ENCODE measurements around the gene ZBED2. TPM values are rescaled to one million over a fixed set of nuclear protein-coding genes. Genes with fewer than 3 reads are reported as not detected.

The ZBED2 gene
- total RNA-seq, 1 experiment from 2014 or later: 54.7 TPM

GRCh38 chr3:111603679-111604078, 8.5 kb upstream of the ZBED2 start:
- BruUV-seq (replicated peaks): no TSS peak
- H3K4me3 ChIP-seq: no peak overlapping the region

DNA sequence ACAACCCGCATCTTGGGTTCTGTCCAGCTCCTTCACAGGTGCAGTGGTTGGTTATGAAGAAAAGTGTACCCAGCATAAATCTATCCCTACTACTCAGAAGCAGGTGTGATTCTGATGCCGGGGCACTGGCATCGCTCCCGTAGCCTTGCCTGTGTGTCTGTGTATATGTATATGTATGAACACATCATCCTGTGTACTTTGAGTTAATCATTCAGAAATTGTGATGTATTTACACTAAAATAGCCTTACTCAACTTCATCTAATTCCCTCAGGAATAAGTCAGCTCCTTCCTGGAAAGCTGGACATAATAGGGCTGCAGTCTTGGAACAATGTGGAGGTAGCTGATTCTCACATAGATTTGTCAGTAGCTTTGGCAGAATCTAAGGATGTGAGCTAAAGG, 6.7 kb upstream of the ZBED2 start:
- Histone ChIP-seq H3K36me3 (ENCODE audit: low read depth) (no peaks in the 10 kb centered on the region), H3K79me2 (ENCODE audit: low read depth) (no peaks in the 10 kb centered on the region), H4K20me1 (ENCODE audit: insufficient read depth) (no peaks in the 10 kb centered on the region), H2AFZ (no peak overlapping the region), H3K4me1 (replicated peaks; ENCODE audit: insufficient read depth) (no peaks in the 10 kb centered on the region), H3K9me2 (ENCODE audit: insufficient read depth) (no peaks in the 10 kb centered on the region), H3K4me2 (no peak overlapping the region), H3K27me3 (ENCODE audit: insufficient read depth, low read depth) (no peaks in the 10 kb centered on the region), H3K4me3 (no peak overlapping the region), H3K9me3 (ENCODE audit: insufficient read depth, low read depth) (no peaks in the 10 kb centered on the region; the same call in 1 of the 2 replicates), H3F3A (ENCODE audit: insufficient read depth, low read depth) (no peaks in the 10 kb centered on the region), H3K27ac (no peak overlapping the region)
- CTCF ChIA-PET: interaction anchor here (0.8 kb wide), 1 partner anchor 23 kb away, joined by 3 read pairs; no protein-coding TSS in a partner anchor
- TF ChIP-seq CTCF (conservative IDR thresholded peaks at IDR 0.05) (no peak), EZH2 (IDR thresholded peaks at IDR 0.05; ENCODE audit: low read depth) (no peak)
- no TSS peak for BruUV-seq (replicated peaks)
- DNase-seq: no peak
- POLR2A ChIA-PET (ENCODE audit: unreplicated experiment): no interaction called here
- intact Hi-C loops (cut with micrococcal nuclease; ENCODE audit: unreplicated experiment): no loop called here

More at GRCh38 chr3:111603679-111604078, 8.5 kb upstream of the ZBED2 start:
- Histone ChIP-seq H3K4me1 (replicated peaks; ENCODE audit: insufficient read depth) (no peaks in the 10 kb centered on the region), H3K27ac (no peak overlapping the region), H3K9me3 (ENCODE audit: insufficient read depth, low read depth) (no peaks in the 10 kb centered on the region; the same call in 1 of the 2 replicates), H2AFZ (no peak overlapping the region), H3K79me2 (ENCODE audit: low read depth) (no peaks in the 10 kb centered on the region), H3F3A (ENCODE audit: insufficient read depth, low read depth) (no peaks in the 10 kb centered on the region), H3K4me2 (no peak overlapping the region), H3K36me3 (ENCODE audit: low read depth) (no peaks in the 10 kb centered on the region), H3K27me3 (ENCODE audit: insufficient read depth, low read depth) (no peaks in the 10 kb centered on the region), H3K9me2 (ENCODE audit: insufficient read depth) (no peaks in the 10 kb centered on the region), H4K20me1 (ENCODE audit: insufficient read depth) (no peaks in the 10 kb centered on the region)
- TF ChIP-seq CTCF (conservative IDR thresholded peaks at IDR 0.05) (no peak), EZH2 (IDR thresholded peaks at IDR 0.05; ENCODE audit: low read depth) (no peak)
- POLR2A ChIA-PET (ENCODE audit: unreplicated experiment): no interaction called here
- CTCF ChIA-PET: no interaction called here
- intact Hi-C loops (cut with micrococcal nuclease; ENCODE audit: unreplicated experiment): no loop called here
- DNase-seq: no peak

DNA sequence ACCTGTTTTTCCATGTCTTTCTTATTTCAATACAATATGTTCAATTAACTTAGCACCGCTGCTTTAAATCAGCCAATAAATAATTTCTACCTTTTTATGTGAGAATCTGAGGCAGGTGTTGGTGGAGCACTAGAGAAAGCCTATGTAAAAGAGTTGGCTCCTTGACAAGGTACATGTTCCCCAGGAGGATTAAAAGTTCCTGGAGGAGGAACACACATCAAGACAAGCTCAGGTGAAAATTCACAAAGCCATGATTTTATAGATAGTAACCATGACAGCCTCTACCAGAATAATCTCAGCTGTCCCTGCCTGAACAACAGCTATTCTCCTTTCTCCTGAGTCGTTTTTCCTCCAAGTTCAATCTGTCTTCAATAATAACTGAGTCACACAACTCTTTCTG, 3.4 kb upstream of the ZBED2 start:
- no TSS peak for BruUV-seq (replicated peaks)
- Histone ChIP-seq H3K79me2 (ENCODE audit: low read depth) (no peaks in the 10 kb centered on the region), H2AFZ (no peak overlapping the region), H4K20me1 (ENCODE audit: insufficient read depth) (no peaks in the 10 kb centered on the region), H3K9me3 (ENCODE audit: insufficient read depth, low read depth) (no peaks in the 10 kb centered on the region; the same call in 1 of the 2 replicates), H3F3A (ENCODE audit: insufficient read depth, low read depth) (peaks cover 18% of the 10 kb centered on the region), H3K27me3 (ENCODE audit: insufficient read depth, low read depth) (no peaks in the 10 kb centered on the region), H3K4me2 (no peak overlapping the region), H3K4me3 (no peak overlapping the region), H3K27ac (no peak overlapping the region), H3K4me1 (replicated peaks; ENCODE audit: insufficient read depth) (peaks cover 20% of the 10 kb centered on the region), H3K9me2 (ENCODE audit: insufficient read depth) (no peaks in the 10 kb centered on the region), H3K36me3 (ENCODE audit: low read depth) (no peaks in the 10 kb centered on the region)
- no peak for DNase-seq
- ChIA-PET POLR2A (ENCODE audit: unreplicated experiment) (no interaction called here), CTCF (no interaction called here)
- TF ChIP-seq CTCF (conservative IDR thresholded peaks at IDR 0.05): no peak
- TF ChIP-seq EZH2 (IDR thresholded peaks at IDR 0.05; ENCODE audit: low read depth): no peak
- intact Hi-C loops (cut with micrococcal nuclease; ENCODE audit: unreplicated experiment): no loop called here

Data from PC-9 (cell line).